A549 (cell line): ENCODE data around the gene PIGC.

Source experiments
- JUNB ChIP-seq: fragments of >200 bp; sonication (Bioruptor Twin); formaldehyde crosslinking; IDR thresholded peaks from 2 replicates; pipeline ENCODE4 v1.6.1; 2016
- KDM1A ChIP-seq: fragments of 200-600 bp; sonication (generic); IDR thresholded peaks from 2 replicates; pipeline ENCODE4 v1.6.1; 2016; ENCODE audit warnings: low read depth, mild to moderate bottlenecking
- MAZ ChIP-seq: fragments of 150-350 bp; IDR thresholded peaks from 2 replicates; pipeline ENCODE4 v1.6.1; 2014; ENCODE audit warnings: antibody characterized with exemption, low read depth, low read length, borderline replicate concordance
- MYC ChIP-seq: IDR thresholded peaks from 2 replicates; pipeline ENCODE4 v1.6.1; 2012; ENCODE audit warnings: mild to moderate bottlenecking, inconsistent platforms, low read length, improper control_type of control experiment, borderline replicate concordance
- POLR2A ChIP-seq: IDR thresholded peaks from 2 replicates; pipeline ENCODE4 v1.6.1; 2012; ENCODE audit warnings: mild to moderate bottlenecking, low read length
- RCOR1 ChIP-seq: fragments of 150-350 bp; IDR thresholded peaks from 2 replicates; pipeline ENCODE4 v1.6.1; 2014; ENCODE audit warnings: antibody characterized with exemption, low read length, low read depth
- SMC3 ChIP-seq: fragments of >200 bp; sonication (Bioruptor Twin); formaldehyde crosslinking; IDR thresholded peaks from 3 replicates; pipeline ENCODE4 v1.6.1; 2018; ENCODE audit warnings: inconsistent platforms
- TF ChIP-seq, protein P1 (sequence below): fragments of >200 bp; sonication (Bioruptor Twin); formaldehyde crosslinking; IDR thresholded peaks from 3 replicates; pipeline ENCODE4 v1.5.1; 2016
- TF ChIP-seq, protein P2 (sequence below): fragments of 450-650 bp; IDR thresholded peaks from 2 replicates; pipeline ENCODE4 v1.6.1; 2014; ENCODE audit warnings: antibody characterized with exemption
- TF ChIP-seq, protein P3 (sequence below): fragments of 150-350 bp; IDR thresholded peaks from 2 replicates; pipeline ENCODE4 v1.6.1; 2014; ENCODE audit warnings: low read depth, mild to moderate bottlenecking, low read length

DNA sequence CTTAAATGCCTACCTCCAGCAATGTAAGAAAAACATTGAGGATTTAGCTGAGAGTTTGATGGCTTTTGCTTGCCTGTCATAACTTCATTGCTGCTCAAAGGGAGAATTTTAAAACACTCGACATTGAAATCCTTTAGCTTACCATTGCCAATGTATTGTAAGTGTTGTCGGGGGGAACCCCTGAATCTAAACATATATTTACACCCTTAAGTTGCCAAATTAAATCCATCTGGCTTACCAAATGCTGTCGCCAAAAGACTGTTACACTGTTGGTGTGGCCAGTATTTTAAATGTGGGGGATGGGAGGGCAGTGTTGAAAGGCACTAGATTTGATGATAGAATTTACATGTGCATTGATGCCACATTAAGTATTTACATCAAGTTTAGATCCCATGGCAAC lies 48.3 kb downstream of the PIGC start:
- TF ChIP-seq SMC3 (no peak), RCOR1 (no peak), KDM1A (no peak), MYC (no peak), POLR2A (no peak), MAZ (no peak), JUNB (no peak)
- TF ChIP-seq, protein P1, sequence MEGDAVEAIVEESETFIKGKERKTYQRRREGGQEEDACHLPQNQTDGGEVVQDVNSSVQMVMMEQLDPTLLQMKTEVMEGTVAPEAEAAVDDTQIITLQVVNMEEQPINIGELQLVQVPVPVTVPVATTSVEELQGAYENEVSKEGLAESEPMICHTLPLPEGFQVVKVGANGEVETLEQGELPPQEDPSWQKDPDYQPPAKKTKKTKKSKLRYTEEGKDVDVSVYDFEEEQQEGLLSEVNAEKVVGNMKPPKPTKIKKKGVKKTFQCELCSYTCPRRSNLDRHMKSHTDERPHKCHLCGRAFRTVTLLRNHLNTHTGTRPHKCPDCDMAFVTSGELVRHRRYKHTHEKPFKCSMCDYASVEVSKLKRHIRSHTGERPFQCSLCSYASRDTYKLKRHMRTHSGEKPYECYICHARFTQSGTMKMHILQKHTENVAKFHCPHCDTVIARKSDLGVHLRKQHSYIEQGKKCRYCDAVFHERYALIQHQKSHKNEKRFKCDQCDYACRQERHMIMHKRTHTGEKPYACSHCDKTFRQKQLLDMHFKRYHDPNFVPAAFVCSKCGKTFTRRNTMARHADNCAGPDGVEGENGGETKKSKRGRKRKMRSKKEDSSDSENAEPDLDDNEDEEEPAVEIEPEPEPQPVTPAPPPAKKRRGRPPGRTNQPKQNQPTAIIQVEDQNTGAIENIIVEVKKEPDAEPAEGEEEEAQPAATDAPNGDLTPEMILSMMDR: no peak
- TF ChIP-seq, protein P2, sequence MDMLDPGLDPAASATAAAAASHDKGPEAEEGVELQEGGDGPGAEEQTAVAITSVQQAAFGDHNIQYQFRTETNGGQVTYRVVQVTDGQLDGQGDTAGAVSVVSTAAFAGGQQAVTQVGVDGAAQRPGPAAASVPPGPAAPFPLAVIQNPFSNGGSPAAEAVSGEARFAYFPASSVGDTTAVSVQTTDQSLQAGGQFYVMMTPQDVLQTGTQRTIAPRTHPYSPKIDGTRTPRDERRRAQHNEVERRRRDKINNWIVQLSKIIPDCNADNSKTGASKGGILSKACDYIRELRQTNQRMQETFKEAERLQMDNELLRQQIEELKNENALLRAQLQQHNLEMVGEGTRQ: no peak
- TF ChIP-seq, protein P3, sequence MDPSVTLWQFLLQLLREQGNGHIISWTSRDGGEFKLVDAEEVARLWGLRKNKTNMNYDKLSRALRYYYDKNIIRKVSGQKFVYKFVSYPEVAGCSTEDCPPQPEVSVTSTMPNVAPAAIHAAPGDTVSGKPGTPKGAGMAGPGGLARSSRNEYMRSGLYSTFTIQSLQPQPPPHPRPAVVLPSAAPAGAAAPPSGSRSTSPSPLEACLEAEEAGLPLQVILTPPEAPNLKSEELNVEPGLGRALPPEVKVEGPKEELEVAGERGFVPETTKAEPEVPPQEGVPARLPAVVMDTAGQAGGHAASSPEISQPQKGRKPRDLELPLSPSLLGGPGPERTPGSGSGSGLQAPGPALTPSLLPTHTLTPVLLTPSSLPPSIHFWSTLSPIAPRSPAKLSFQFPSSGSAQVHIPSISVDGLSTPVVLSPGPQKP: no peak
